COLO668 (cell line): ENCODE results near the gene SNX6.
"Not testable (repeated sequence)": the region's sequence is repeated elsewhere in the genome, so short reads cannot be mapped to it uniquely, and the experiment has no call there.

Experiments used
- DNase-seq: peaks from one replicate; lab custom pipeline; 2025; ENCODE audit not compliant: unreplicated experiment; lab: John Stamatoyannopoulos, UW

The SNX6 gene

DNA sequence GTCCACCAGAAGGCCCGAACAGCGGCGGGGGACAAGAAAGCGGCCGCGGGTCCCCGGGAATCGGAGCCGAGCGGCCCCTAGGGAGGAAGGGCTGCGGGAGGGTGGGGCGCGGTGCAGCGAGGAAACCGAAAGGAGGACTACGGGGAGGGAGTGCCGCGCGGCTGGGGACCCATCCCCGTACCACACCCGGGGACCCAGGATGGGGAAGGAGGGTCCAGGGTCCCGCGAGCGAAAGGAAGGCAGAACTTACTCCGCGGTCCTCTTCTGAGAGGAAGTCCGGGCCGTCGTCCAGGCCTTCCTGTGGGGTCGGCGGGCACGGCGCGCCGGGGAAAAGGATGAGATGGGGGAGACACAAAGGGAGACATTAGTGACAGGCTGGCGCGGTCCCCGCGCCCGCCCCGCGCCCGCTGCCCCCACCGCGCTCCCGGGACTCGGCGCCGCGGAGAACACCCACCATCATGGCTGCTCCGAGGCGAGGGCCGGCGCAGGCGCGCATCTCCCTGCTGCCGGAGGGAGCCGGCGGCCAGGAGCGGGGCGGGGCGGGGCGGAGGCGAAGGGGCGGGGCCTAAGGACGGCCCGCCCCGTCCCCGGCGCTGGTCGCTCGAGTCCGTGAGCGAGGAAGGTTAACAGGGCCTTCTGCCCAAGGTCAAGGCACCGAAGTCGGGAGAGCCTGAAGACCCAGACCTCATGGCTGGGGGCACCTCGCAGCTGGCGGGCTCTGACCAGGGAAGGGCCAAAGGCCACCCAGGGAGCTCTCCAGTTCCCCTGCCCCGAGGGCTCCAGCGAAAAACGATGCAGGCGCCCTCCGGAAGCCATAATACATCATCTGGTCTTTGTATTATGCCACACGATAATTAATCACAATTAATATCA is at the start of gene SNX6:
Gene SNX6, minus strand, starts transcription at position 492 of the 873 bp plus-strand sequence. Its CDS starts 32 bp downstream, at position 460.
- peak; percentile 90 for DNase-seq

GRCh38 chr14:34678735-34679134 is 48.8 kb upstream of the SNX6 start:
- no peak for DNase-seq

GRCh38 chr14:34678306-34678705 is 48.4 kb upstream of the SNX6 start:
- no peak for DNase-seq

DNA sequence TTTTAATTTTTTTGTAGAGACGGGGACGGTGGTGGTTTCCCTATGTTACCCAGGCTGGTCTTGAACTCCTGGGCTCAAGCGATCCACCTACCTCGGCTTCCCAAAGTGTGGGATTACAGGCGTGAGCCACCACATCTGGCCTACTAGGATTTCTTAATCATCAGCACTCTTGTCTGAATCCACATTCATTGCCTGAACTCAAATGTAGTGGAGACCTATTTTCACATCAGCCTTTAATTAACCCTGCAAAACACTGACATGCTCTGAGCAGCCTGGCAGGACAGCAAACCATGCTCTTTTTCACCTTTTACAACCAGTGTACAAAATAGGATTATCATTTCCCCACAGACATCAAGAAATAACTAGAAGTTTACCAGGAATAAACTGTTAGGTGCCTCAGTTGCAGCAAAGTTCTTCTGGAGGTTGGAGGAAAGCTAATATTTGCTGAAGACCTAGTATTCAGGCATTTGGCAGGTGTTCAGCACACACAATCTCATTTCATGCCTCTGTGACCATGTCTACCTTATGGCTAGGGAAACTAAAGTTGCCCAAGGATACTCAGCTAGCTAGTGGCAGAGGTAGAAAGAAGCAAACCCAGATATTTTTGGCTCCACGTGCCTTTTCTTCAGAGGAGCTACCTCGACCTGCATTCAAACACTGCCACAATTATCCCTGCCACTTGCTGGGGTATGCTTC is 46.7 kb upstream of the SNX6 start:
- DNase-seq, result peak; percentile 33

DNA sequence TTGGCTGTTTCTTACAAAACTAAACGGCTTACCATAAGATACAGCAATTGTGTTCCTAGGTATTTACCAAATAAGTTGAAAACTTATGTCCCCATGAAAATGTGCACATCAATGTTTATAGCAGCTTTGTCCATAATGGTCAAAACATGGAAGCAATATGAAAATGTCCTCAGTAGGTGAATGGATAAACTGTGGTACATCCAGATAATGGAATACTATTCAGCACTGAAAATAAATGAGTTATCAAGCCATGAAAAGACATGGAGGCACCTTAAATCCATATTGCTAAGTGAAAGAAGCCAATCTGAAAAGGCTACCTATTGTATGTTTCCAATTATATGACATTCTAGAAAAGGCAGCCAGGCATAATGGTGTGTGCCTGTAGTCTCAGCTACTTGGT is 43.8 kb upstream of the SNX6 start:
- no peak for DNase-seq

GRCh38 chr14:34671716-34672115 is 41.8 kb upstream of the SNX6 start:
- DNase-seq, result no peak

GRCh38 chr14:34668111-34668510 is 38.2 kb upstream of the SNX6 start:
- DNase-seq, result no peak

GRCh38 chr14:34667007-34667406 is 37.1 kb upstream of the SNX6 start:
- DNase-seq, result no peak

DNA sequence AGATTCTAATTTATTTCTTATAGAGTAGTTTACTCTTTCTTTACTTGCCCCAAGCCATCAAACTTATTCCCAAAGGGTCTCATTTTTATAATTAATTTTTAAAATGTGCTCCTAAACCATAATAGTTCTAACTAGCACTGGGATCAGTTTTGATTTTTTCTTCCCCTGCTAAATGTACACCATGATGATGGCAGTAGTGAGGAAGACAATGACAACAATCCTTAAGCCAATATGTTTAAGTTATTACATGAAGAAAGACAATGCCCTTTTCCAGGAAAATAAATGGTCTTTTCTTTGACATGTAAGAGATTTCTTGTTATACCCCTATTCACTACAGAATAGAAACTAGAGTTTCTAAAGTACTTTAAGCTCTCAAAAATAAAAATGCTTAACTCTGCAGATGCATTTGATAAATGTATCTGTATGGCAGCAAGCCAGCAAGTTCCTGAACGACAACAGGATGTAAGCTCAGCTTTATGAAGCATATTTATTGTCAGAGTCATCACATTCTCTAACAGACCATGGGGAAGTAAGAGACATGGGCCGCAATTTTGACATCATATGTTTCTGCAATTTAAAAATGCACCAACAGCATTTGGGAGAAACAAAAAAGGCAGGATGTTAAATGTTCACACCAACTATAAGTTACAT is 36.0 kb upstream of the SNX6 start:
- DNase-seq, result no peak

DNA sequence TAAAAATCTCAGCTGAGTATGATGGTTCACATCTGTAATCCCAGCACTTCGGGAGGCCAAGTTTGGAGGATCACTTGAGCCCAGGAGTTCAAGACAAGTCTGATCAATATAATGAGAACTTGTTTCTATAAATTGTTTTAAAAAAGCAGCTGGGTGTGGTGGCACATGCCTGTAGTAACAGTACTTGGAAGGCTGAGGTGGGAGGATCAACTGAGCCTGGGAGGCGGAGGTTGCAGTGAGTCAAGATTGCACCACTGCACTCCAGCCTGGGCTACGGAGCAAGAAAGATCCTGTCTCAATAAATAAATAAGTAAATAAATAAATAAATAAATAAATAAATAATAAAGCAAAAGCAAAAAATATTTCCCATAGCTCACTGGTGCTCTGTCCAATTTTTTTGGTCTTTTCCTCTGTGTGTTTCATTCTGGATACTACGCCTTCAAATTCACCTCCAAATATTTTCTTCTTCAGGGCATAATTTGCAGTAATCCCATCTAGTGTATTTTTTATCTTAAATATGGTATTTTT is 32.7 kb upstream of the SNX6 start:
- DNase-seq, result no peak

- no peak for DNase-seq
Measured at GRCh38 chr14:34660796-34661195, 30.8 kb upstream of the SNX6 start.

GRCh38 chr14:34655959-34656358 is 26.0 kb upstream of the SNX6 start:
- DNase-seq, result no peak

DNA sequence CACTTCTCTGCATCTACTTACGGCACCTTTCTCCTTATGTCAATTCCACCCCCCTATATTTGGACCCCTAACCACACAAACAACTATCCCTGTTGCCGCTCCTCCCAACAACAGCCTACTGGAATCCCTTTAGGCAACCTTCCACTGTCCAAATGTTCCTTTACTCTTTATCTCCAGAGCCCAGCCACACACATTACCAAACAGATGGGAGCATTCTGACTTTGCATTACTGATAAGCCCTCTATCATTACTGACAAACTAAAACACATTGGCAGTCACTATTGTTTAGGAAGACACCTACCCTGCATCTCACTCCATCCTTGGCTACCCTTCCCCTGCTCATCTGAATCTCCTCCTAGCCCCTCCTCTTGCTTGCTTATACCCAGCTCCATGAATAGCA is 23.1 kb upstream of the SNX6 start:
- DNase-seq, result not testable (repeated sequence)

DNA sequence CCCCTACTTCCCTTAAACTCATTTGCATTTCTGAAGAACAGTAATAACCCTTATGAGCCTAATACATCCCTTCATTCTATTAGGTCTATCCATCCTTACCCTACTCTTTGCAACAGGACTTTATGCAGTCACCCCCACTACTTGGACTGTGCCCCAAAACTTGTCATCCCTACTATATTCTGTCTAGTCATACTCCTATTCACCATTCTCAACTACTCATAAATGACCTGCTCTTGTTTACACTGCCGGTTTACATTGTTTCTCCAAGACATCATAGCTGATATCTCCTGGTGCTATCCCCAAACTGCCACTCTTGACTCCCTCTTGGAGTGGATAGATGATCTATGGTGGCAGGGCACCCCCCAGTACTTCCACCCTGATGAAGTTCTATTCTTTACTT is 22.4 kb upstream of the SNX6 start:
- DNase-seq, result not testable (repeated sequence)

- no peak for DNase-seq
Measured at GRCh38 chr14:34650786-34651584, 21.0 kb upstream of the SNX6 start.

DNA sequence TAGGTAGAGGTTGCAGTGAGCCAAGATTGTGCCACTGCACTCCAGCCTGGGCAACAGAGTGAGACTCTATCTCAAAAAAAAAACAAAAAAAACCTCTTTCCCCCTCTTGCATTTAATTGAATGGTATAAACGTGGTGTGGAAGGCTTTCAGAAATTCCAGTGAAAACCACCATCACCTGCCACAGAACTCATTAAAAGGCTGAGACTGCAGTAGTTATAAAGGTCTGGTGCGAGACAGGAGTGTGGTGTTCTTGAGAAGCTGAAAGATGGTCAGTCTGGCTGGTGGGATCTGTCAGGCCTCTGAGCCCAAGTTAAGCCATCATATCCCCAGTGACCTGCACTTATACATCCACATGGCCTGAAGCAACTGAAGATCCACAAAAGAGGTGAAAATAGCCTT is 20.1 kb upstream of the SNX6 start:
- DNase-seq, result not testable (repeated sequence)

GRCh38 chr14:34649344-34649743 is 19.4 kb upstream of the SNX6 start:
- DNase-seq, result no peak

DNA sequence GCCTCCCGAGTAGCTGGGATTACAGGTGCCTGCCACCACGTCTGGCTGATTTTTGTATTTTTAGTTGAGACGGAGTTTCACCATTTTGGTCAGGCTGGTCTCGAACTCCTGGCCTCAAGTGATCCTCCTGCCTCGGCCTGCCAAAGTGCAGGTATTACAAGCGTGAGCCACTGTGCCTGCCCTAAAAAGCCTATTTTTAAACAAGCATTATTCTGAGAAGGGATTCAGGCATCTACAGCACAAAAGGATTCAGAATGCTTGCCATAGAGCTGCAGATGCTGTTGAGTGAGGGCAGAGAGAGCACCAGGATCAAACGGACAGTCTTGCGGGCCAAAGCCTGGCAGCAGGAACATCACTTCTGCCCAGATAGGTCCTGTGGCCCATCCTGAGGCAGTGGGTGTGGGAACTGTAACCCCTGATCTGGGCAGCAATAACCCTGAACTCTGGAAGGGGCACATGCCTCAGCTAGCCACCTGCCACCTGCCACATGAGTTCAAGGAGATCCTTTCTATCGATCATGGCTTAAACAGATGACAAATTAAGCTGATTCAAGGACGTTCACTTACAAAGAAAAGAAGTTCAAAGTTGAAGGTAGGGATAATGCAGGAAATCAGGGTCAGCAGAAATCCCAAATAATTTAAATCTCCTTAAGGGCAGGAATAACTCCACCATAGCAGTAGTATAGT is 16.8 kb upstream of the SNX6 start:
- DNase-seq, result no peak

- no peak for DNase-seq
Measured at GRCh38 chr14:34643361-34643760, 13.4 kb upstream of the SNX6 start.

DNA sequence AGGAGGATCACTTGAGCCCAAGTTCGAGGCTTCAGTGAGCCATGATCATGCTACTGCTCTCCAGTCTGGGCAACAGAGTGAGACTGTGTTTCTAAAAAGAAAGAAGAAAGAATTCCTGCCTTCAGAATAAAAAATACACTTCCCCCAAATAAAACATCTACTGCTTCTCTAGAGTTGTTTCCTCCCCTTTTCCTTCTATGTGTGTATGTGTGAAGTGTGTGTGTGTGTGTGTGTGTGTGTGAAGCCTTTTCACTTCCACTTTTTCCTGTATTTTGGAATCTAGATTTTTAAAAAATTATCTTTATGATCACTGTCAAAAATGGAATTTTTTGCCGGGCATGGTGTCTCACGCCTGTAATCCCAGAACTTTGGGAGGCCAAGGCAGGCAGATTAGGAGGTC is 12.6 kb upstream of the SNX6 start:
- DNase-seq, result no peak
